Psoas muscle (tissue), 8 donors: ENCODE measurements around the gene WNT3A. TPM values are rescaled to one million over a fixed set of nuclear protein-coding genes. Genes with fewer than 3 reads are reported as not detected.
A peak's percentile ranks its signal among the peaks of the same experiment; 100 is the strongest.

Experiments
- ATAC-seq, 4 donors: fragments of 200-7000 bp; cut with Tn5 transposase; one replicate each; pipeline ENCODE4 v1.9.1; 2020; ENCODE audit warnings: moderate library complexity in 3 of 4, mild to moderate bottlenecking in 2 of 4
- DNase-seq, 2 donors: peaks; one replicate each; pipeline ENCODE4 v3.0.0-alpha.2; 2020
- H3K27ac ChIP-seq: fragments of 200-600 bp; one replicate; pipeline ENCODE4 v1.8.0; 2022
- H3K27me3 ChIP-seq, 3 donors: fragments of 200-600 bp in 1 of 3; one replicate each; pipeline versions ENCODE4 v1.6.1 to v1.8.0; 2013 to 2022; ENCODE audit warnings: low read length in 2 of 3, mild to moderate bottlenecking in 2 of 3, moderate library complexity in 1 of 3; ENCODE audit not compliant: insufficient read depth in 3 of 3
- H3K36me3 ChIP-seq, 2 donors: fragments of 200-600 bp in 1 of 2; one replicate each; pipeline versions ENCODE4 v1.6.1 to v1.8.0; 2013 to 2022; ENCODE audit warnings: low read depth in 1 of 2, mild to moderate bottlenecking in 1 of 2, moderate library complexity in 1 of 2; ENCODE audit not compliant: insufficient read depth in 1 of 2
- H3K4me1 ChIP-seq: fragments of 200-600 bp; one replicate; pipeline ENCODE4 v1.8.0; 2022
- H3K4me3 ChIP-seq: fragments of 200-600 bp; one replicate; pipeline ENCODE4 v1.8.0; 2022; ENCODE audit warnings: mild to moderate bottlenecking
- H3K9me3 ChIP-seq: fragments of 200-600 bp; one replicate; pipeline ENCODE4 v1.8.0; 2022
- WGBS, 3 donors: extraction: QIAGEN DNeasy Blood & Tissue Kit; methylation state at CpG; one replicate each; pipeline versions ENCODE4 v1.1.6 to v1.1.7; 2013; 5-methylcytosine and 5-hydroxymethylcytosine counted together
- intact Hi-C, 2 donors: fragments of 100-400 bp; cut with DNase I; formaldehyde crosslinking; loops; one replicate each; pipeline versions ENCODE4 v1.11.0 to v1.14.2; 2022
- polyA plus RNA-seq, 3 donors: library from polyadenylated mRNA; stranded (reverse); fragments of 200-250 nt; gene quantifications; one replicate each; pipeline ENCODE4 v1.2.3, GENCODE V29; 2013
- total RNA-seq, 4 donors: library from RNA; stranded (reverse); fragmentation: NEBNext Ultra II Directional in 2 of 4; extraction: Animal tissue kit (Norgen Biotek cat#: 25700) in 2 of 4; gene quantifications; one replicate each; pipeline versions ENCODE4 v1.2.1 to v1.2.4, GENCODE V29; 2021 to 2023
- TF ChIP-seq, protein P1 (sequence below): fragments of 200-600 bp; IDR thresholded peaks from one replicate; pipeline ENCODE4 v1.8.0; 2022; ENCODE audit warnings: antibody characterized with exemption
- donor health status: healthy with polysubstance abuse.
- donor health status: DM: no; HTN: no; CAD: no; lungs with moderate emphysema.
- donor health status: Bipolar disorder and iron deficiency.
- donor health status: healthy.
- donor health status: DM: yes; HTN: yes; CAD: no.
- donor health status: DM: no; HTN: no; CAD: no.
- donor health status: DM: no; HTN: no; CAD: no.
- donor health status: DM: yes; HTN: yes; CAD: no.

Gene WNT3A
- total and polyA plus RNA-seq, 7 donors: not detected

DNA sequence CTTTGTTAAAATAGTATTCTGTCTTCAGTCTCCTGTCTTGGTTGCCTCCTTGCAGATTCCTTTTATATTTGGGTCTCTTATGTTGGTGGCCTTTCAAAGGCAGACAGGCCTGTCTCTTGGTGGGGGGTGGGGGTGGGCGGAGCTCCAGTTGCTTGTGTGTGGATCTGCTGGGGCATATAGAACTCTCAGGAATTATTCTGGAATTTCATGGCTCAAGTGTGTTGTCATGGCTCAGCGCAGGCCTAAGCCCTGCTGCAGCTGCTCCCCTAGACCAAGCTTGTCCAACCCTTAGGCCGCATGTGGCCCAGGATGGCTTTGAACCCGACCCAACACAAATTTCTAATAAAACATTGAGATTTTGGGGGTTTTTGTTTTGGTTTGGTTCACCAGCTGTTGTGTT is 88.4 kb downstream of the WNT3A start:
- H3K36me3 ChIP-seq: peaks cover 0 to 39% of the 10 kb centered on the region in 2 donors
- ATAC-seq (no peak), DNase-seq (peak in 1 of 2 donors; percentile 4)
- no peaks in the 10 kb centered on the region for H3K27me3 ChIP-seq
- TF ChIP-seq, protein P1, sequence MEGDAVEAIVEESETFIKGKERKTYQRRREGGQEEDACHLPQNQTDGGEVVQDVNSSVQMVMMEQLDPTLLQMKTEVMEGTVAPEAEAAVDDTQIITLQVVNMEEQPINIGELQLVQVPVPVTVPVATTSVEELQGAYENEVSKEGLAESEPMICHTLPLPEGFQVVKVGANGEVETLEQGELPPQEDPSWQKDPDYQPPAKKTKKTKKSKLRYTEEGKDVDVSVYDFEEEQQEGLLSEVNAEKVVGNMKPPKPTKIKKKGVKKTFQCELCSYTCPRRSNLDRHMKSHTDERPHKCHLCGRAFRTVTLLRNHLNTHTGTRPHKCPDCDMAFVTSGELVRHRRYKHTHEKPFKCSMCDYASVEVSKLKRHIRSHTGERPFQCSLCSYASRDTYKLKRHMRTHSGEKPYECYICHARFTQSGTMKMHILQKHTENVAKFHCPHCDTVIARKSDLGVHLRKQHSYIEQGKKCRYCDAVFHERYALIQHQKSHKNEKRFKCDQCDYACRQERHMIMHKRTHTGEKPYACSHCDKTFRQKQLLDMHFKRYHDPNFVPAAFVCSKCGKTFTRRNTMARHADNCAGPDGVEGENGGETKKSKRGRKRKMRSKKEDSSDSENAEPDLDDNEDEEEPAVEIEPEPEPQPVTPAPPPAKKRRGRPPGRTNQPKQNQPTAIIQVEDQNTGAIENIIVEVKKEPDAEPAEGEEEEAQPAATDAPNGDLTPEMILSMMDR: no peak
- peaks cover 8% of the 10 kb centered on the region for H3K9me3 ChIP-seq
- no peak overlapping the region for H3K4me3 ChIP-seq
- no peak overlapping the region for H3K27ac ChIP-seq
- 82 to 95% (median 87%) methylated on average over 4 of the region's 4 CpGs for WGBS, 3 donors
- H3K4me1 ChIP-seq: peaks cover 27% of the 10 kb centered on the region
- intact Hi-C loops: no loop called here

DNA sequence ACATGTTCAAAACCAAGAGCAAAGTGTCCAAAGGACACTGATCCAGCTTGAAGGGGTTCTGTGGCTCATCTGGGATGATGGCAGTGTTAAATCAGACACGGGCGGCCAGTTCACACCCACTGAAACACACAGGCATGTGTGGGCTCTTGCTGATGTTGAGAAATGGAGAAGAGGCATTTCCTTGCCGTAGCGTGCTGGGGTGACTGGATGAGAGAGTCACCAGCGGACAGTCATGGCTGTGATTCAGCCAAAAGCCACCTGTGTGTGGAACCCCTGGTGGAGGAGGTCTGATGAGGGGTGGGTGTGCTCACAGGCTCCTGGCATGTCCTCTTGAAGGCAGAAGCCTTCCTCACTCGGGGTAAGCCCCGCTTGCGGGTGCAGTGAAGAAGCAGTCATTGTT is 89.1 kb downstream of the WNT3A start:
- Histone ChIP-seq H3K9me3 (peaks cover 8% of the 10 kb centered on the region), H3K27me3 (no peaks in the 10 kb centered on the region), H3K27ac (no peak overlapping the region), H3K4me1 (peaks cover 19% of the 10 kb centered on the region), H3K4me3 (no peak overlapping the region), H3K36me3 (peaks cover 0 to 47% of the 10 kb centered on the region in 2 donors)
- WGBS, 3 donors: 94 to 97% (median 94%) methylated on average over 8 of the region's 8 CpGs
- TF ChIP-seq, protein P1: no peak
- no peak for ATAC-seq
- intact Hi-C loops: no loop called here
- DNase-seq: peak; percentile 6 to 30

DNA sequence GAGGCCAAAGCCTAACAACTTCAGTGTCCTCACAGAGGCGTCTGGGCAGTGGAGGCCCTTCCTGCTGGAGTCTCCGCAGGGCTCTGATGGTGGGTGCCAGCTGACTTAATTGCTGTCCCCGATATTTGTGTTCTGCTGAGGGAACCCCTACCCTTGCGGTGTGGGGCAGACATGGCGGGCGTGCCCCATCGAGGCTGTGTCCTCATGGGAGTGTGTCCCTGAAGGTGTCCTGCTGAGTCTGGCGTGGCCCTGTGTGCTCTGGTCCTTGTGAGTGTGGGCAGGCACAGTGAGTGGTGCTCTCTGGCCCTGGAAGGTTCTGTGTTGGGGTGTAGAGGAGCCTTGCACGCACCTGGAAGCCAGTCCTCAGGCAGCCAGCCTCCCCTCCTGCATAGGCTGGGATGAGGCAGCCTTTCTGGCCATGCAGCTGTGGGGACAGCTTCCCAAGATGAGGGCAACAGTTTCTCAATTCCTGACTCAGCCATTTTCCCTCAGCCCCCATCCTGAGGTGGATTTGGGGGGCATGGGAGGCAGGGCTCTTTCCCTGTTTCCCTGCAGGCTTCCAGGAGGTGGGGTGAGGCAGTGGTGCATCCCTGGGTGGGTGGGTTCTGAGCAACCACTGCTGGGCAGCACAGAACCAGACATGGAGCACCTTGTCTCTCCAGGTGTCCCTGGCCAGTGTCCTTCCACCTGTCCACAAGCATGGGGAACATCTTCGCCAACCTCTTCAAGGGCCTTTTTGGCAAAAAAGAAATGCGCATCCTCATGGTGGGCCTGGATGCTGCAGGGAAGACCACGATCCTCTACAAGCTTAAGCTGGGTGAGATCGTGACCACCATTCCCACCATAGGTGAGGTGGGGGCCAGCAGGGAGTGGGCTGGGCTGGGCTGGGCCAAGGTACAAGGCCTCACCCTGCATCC is 89.9 kb downstream of the WNT3A start:
- no peak for ATAC-seq

DNA sequence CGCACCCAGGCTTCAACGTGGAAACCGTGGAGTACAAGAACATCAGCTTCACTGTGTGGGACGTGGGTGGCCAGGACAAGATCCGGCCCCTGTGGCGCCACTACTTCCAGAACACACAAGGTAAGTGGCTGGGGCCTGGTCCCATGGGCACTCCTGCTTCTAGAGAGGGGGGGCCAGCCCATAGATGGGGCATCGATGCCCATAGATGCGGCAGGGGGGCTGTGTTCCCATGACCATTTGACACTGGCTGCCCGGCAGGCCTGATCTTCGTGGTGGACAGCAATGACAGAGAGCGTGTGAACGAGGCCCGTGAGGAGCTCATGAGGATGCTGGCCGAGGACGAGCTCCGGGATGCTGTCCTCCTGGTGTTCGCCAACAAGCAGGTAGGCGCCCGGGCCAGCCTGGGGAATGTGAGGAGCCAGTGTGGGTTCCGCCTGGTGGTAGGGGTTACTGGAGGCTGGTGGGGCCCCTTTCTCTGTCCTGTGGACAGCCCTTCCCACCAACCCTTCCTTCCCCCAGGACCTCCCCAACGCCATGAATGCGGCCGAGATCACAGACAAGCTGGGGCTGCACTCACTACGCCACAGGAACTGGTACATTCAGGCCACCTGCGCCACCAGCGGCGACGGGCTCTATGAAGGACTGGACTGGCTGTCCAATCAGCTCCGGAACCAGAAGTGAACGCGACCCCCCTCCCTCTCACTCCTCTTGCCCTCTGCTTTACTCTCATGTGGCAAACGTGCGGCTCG is 90.7 kb downstream of the WNT3A start:
- peaks cover 0 to 50% of the 10 kb centered on the region in 2 donors for H3K36me3 ChIP-seq
- ATAC-seq: no peak

More for the DNA sequence above, 89.9 kb downstream of the WNT3A start:
- Histone ChIP-seq H3K9me3 (peaks cover 8% of the 10 kb centered on the region), H3K4me3 (no peak overlapping the region), H3K27ac (no peak overlapping the region), H3K4me1 (peaks cover 12% of the 10 kb centered on the region), H3K27me3 (no peaks in the 10 kb centered on the region), H3K36me3 (peaks cover 0 to 50% of the 10 kb centered on the region in 2 donors)
- peak in 1 of 2 donors; percentile 48 for DNase-seq
- WGBS, 3 donors: 92 to 96% (median 94%) methylated on average over 13 of the region's 13 CpGs
- TF ChIP-seq, protein P1: no peak
- intact Hi-C loops: no loop called here

More for the DNA sequence above, 90.7 kb downstream of the WNT3A start:
- no peak overlapping the region for H3K27ac ChIP-seq
- H3K27me3 ChIP-seq: no peaks in the 10 kb centered on the region
- intact Hi-C loops: no loop called here
- no peak overlapping the region for H3K4me3 ChIP-seq
- H3K9me3 ChIP-seq: peaks cover 8% of the 10 kb centered on the region
- peaks cover 11% of the 10 kb centered on the region for H3K4me1 ChIP-seq
- TF ChIP-seq, protein P1: no peak
- WGBS, 3 donors: 85 to 87% (median 86%) methylated on average over 33 to 34 of the region's 34 CpGs
- DNase-seq: peak; percentile 19 to 58
